CD1c-positive myeloid dendritic cell (primary cell): ENCODE data around the gene PATL2.

ENCODE experiments used
- DNase-seq: peaks from one replicate; pipeline ENCODE4 v3.0.0-alpha.2; 2016; ENCODE audit errors: extremely low spot score

Gene PATL2

DNA sequence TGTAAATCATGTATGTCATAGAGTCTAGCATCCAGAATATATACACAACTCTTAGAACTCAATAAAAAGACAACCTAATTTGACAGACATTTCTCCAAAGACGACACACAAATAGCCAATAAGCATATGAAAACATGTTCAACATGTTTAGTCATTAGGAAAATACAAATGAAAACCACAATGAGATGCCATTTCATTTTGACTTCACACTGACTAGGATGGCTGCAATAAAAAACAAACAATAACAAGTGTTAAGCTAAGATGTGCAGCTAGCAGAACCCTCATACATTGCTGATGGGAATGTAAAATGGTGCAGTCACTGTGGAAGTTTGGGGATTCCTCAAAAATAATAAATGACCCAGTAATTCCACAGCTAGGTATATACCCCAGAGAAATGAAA is 64.1 kb downstream of the PATL2 start:
- DNase-seq, result no peak

DNA sequence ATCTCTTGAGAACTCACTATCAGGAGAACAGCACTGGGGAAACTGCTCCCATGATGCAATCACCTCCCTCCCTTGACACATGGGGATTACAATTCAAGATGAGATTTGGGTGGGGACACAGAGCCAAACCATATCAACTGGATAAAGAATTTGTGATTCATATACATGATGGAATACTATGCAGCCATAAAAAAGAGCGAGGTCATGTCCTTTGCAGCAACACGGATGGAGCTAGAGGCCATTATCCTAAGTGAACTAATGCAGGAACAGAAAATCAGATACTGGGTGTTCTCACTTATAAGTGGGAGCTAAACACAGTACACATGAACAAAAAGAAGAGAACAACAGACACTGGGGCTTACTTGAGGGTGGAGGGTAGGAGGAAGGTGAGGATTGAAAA is 64.7 kb downstream of the PATL2 start:
- no peak for DNase-seq

DNA sequence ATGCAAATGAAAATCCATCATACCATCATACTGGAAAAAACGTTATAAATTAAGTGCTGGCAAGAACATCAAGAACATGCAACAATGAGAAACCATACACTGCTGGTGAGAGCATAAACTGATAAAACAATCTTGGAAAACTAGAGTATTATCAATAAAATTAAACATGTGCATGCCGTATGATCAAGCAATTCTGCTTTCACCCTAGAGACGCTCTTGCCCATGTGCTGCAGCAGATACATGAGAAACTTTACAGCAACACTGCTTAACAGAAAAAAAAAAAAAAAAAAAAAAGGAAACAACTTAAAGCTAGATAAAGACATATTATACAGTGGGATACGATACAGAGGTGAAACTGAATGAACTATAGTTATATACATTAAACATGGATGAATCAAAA is 69.5 kb downstream of the PATL2 start:
- no peak for DNase-seq

DNA sequence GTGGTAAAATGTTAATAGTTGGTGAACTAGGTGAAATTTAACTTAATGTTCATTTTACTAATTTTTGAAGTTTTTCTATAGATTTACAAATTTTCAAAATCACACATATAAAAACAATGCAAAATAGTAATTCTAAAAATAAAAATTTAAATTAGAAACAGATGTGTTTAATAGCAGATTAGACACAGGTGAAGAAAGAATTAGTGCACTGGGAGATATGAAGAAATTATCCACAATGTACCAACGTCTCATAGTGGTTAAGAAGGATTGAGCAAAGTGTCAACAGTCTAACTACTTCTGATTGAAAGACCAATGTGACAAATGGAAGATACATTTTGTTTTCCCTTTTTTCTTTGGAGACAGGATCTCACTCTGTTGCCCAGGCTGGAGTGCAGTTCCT is 74.1 kb downstream of the PATL2 start:
- DNase-seq, result no peak

DNA sequence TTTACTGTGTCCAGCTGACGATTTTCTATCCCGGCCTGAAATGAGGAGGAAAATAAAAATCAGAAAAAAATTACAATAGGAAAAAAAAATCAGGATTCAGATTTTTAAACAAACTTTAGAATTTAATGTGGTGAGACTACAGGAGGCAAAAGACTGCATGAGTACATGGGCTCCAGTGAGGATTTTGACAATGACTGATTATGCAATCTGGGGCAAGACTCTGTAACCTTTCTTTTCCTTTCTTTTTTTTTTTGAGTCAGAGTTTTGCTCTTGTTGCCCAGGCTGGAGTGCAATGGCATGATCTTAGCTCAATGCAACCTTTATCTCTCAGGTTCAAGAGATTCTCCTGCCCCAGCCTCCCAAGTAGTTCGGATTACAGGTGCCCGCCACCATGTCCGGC is 77.5 kb downstream of the PATL2 start:
- no peak for DNase-seq

DNA sequence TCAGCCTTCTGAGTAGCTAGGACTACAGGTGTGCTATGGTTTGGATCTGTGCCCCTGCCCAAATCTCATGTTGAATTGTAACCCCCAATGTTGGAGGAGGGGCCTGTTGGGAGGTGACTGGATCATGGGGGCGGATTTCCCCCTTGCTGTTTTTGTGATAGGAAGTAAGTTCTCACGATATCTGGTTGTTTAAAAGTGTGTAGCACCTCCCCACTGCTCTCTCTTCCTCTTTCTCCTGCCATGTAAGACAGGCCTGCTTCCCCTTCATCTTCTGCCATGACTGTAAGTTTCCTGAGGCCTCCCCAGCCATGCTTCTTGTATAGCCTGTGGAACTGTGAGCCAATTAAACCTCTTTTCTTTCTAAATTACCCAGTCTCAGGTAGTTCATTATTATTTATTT is 85.8 kb downstream of the PATL2 start:
- DNase-seq, result peak; percentile 19

DNA sequence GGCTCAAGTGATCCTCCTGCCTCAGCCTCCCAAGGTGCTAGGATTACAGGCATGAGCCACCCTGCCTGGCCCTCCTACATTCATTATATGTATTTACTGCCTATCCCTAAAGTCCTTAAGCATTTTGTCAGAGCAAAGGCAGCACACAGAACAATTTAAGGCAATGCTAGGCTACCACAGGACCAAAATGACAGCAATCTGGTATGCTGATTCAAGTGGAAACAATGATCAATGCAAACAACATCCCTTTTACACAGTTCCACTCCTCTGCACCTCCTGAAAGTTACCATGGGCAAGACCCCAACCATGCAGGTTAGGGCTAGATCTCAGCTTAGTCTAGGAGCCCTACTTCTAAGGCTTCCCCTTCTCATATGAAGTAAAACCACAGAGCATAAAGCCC is 87.9 kb downstream of the PATL2 start:
- DNase-seq, result no peak

DNA sequence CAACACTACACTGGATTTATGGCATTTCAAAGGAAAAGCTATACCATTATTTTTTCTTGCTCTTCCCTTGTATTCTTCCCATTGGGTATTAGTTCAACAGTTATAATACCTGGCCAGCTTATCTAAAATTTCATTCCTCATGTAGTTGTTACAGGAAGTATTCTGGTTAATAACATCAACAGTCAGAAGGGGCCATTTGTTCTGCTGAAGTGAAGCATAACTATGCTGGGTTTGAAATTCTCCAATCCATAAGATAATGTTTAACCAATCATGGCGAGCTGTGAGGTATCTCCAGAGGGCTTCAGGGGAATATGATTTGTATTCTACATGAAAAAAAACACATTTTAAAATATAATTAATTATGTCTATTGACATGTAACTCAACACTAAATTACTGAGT is 91.0 kb downstream of the PATL2 start:
- DNase-seq, result no peak

DNA sequence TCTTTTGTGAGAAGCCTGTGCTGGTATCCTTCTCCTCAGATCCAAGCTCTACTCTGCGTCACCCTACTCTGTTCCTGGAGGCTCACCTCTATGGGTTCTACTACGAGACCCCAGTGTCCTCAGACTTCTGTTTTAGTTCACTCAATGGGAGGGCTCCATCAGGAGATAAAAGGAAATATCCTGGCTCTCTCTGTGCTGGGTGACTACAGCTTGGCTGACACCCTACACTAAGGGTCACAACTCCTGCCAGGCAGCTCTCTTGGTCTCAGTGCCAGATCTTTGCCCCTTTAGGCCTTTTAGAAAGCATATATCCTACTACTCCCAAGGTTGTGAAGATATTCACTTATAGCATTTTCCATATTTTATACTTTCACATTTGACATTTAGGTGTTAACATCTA is 94.1 kb downstream of the PATL2 start:
- no peak for DNase-seq
